Epithelial cell of proximal tubule (primary cell): ENCODE results near the gene TP73. TPM values are rescaled to one million over a fixed set of nuclear protein-coding genes. Genes with fewer than 3 reads are reported as not detected.

ENCODE experiments used
- DNase-seq: peaks from one replicate; pipeline ENCODE4 v3.0.0-alpha.2; 2011; ENCODE audit warnings: low read depth
- H3K4me3 ChIP-seq: 2 replicates; pipeline ENCODE4 v1.5.1; 2011; ENCODE audit warnings: low read depth, mild to moderate bottlenecking, low read length
- CTCF ChIP-seq: conservative IDR thresholded peaks from 2 replicates; pipeline ENCODE4 v1.5.1; 2012; ENCODE audit warnings: low read depth, mild to moderate bottlenecking, low read length
- total RNA-seq: library from RNA; depleted of rRNA; stranded (reverse); fragments of >200 nt; gene quantifications from 2 replicates; pipeline ENCODE4 v1.2.3, GENCODE V29; 2015

The TP73 gene
- total RNA-seq, 1 donor from 2014 or later = not detected

GRCh38 chr1:3678361-3679097 is 26.2 kb downstream of the TP73 start:
- no peak for TF ChIP-seq CTCF
- no peak overlapping the region for H3K4me3 ChIP-seq
- DNase-seq = no peak

- TF ChIP-seq CTCF = no peak
- no peak for DNase-seq
- H3K4me3 ChIP-seq = no peak overlapping the region
These were observed 26.8 kb downstream of the TP73 start for GRCh38 chr1:3679098-3679555.

GRCh38 chr1:3679799-3680453 is 27.6 kb downstream of the TP73 start:
- no peak for DNase-seq
- no peak for TF ChIP-seq CTCF
- no peak overlapping the region for H3K4me3 ChIP-seq

GRCh38 chr1:3680488-3681230 is 28.3 kb downstream of the TP73 start:
- no peak for TF ChIP-seq CTCF
- H3K4me3 ChIP-seq = no peak overlapping the region
- DNase-seq = no peak

GRCh38 chr1:3681231-3681897 is 29.0 kb downstream of the TP73 start:
- no peak for DNase-seq
- TF ChIP-seq CTCF = no peak
- no peak overlapping the region for H3K4me3 ChIP-seq

GRCh38 chr1:3681898-3682806 is 29.8 kb downstream of the TP73 start:
- no peak for DNase-seq
- no peak for TF ChIP-seq CTCF
- H3K4me3 ChIP-seq = no peak overlapping the region
